Osteoblast (primary cell): ENCODE measurements around the gene TPD52L2. TPM values are rescaled to one million over a fixed set of nuclear protein-coding genes. Genes with fewer than 3 reads are reported as not detected.

Source experiments
- DNase-seq: peaks from one replicate; pipeline ENCODE4 v3.0.0; 2011; ENCODE audit warnings: low spot score, mixed read lengths; ENCODE audit not compliant: insufficient read length; ENCODE audit errors: missing footprints
- H2AFZ ChIP-seq: 2 replicates; pipeline ENCODE4 v1.6.0; 2011; ENCODE audit warnings: mild to moderate bottlenecking, low read length
- H3K27ac ChIP-seq: 2 replicates; pipeline ENCODE4 v1.5.1; 2011; ENCODE audit warnings: mild to moderate bottlenecking, low read depth, low read length, moderate library complexity
- H3K27me3 ChIP-seq: 2 replicates; pipeline ENCODE4 v1.6.0; 2012; ENCODE audit warnings: mild to moderate bottlenecking, control low read depth, inconsistent platforms, low read length, moderate library complexity; ENCODE audit not compliant: insufficient read depth
- H3K36me3 ChIP-seq: 2 replicates; pipeline ENCODE4 v1.5.1; 2011; ENCODE audit warnings: mild to moderate bottlenecking, low read length, control low read depth, moderate library complexity; ENCODE audit not compliant: insufficient read depth
- H3K4me1 ChIP-seq: 2 replicates; pipeline ENCODE4 v1.5.1; 2011; ENCODE audit warnings: mild to moderate bottlenecking, low read length, control low read depth, moderate library complexity; ENCODE audit not compliant: insufficient read depth
- H3K4me2 ChIP-seq: 2 replicates; pipeline ENCODE4 v1.6.0; 2011; ENCODE audit warnings: mild to moderate bottlenecking, low read length; ENCODE audit not compliant: insufficient read depth
- H3K4me3 ChIP-seq: fragments of 200-600 bp; sonication (generic); 3 replicates; pipeline ENCODE4 v1.5.1; 2012; ENCODE audit warnings: mild to moderate bottlenecking, low read length, inconsistent platforms; ENCODE audit not compliant: insufficient read depth
- H3K79me2 ChIP-seq: 2 replicates; pipeline ENCODE4 v1.6.0; 2012; ENCODE audit warnings: mild to moderate bottlenecking, low read length, control low read depth, inconsistent platforms; ENCODE audit not compliant: insufficient read depth
- H3K9me3 ChIP-seq: 2 replicates; pipeline ENCODE4 v1.5.1; 2011; ENCODE audit warnings: low read depth, low read length, control low read depth
- H4K20me1 ChIP-seq: 2 replicates; pipeline ENCODE4 v1.6.0; 2012; ENCODE audit warnings: mild to moderate bottlenecking, low read length, control low read depth; ENCODE audit not compliant: insufficient read depth
- total RNA-seq: library from RNA; depleted of rRNA; stranded (reverse); fragments of >200 nt; gene quantifications from 2 replicates; pipeline ENCODE4 v1.2.3, GENCODE V29; 2012
- TF ChIP-seq, protein P1 (sequence below): IDR thresholded peaks from 2 replicates; pipeline ENCODE4 v1.5.1; 2011; ENCODE audit warnings: mild to moderate bottlenecking, low read depth, low read length, moderate library complexity; ENCODE audit errors: extremely low read depth

The TPD52L2 gene
- total RNA-seq, 1 donor, result 115 TPM

DNA sequence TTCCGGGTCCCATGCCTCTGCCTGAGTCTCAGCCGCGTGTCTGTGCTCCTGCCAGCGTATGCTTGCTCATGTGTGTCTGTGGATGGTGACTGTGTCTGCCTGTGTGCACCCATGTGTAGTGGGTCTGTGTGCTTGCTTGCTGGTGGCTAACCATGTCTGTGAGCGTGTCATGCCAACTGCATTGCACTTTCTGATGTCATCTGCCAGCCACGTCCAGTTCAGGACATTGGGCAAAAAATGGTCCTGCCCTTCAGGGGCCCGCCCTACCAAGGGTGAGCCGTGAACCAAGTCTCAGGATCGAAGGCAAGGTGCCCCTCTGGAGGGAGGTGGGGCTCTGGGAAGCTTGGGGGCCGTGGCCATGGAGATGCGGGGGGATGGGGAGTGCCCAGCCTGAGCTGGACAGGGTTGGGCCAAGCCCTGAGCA, 24.7 kb upstream of the TPD52L2 start:
- Histone ChIP-seq H3K4me1 (no peaks in the 10 kb centered on the region), H3K27ac (no peak overlapping the region), H3K79me2 (no peaks in the 10 kb centered on the region), H3K36me3 (no peaks in the 10 kb centered on the region), H3K27me3 (peaks cover 5% of the 10 kb centered on the region), H3K4me2 (no peak overlapping the region), H4K20me1 (no peaks in the 10 kb centered on the region), H3K4me3 (no peak overlapping the region), H2AFZ (no peak overlapping the region), H3K9me3 (no peaks in the 10 kb centered on the region)
- DNase-seq, result no peak
- TF ChIP-seq, protein P1, sequence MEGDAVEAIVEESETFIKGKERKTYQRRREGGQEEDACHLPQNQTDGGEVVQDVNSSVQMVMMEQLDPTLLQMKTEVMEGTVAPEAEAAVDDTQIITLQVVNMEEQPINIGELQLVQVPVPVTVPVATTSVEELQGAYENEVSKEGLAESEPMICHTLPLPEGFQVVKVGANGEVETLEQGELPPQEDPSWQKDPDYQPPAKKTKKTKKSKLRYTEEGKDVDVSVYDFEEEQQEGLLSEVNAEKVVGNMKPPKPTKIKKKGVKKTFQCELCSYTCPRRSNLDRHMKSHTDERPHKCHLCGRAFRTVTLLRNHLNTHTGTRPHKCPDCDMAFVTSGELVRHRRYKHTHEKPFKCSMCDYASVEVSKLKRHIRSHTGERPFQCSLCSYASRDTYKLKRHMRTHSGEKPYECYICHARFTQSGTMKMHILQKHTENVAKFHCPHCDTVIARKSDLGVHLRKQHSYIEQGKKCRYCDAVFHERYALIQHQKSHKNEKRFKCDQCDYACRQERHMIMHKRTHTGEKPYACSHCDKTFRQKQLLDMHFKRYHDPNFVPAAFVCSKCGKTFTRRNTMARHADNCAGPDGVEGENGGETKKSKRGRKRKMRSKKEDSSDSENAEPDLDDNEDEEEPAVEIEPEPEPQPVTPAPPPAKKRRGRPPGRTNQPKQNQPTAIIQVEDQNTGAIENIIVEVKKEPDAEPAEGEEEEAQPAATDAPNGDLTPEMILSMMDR, result no peak

DNA sequence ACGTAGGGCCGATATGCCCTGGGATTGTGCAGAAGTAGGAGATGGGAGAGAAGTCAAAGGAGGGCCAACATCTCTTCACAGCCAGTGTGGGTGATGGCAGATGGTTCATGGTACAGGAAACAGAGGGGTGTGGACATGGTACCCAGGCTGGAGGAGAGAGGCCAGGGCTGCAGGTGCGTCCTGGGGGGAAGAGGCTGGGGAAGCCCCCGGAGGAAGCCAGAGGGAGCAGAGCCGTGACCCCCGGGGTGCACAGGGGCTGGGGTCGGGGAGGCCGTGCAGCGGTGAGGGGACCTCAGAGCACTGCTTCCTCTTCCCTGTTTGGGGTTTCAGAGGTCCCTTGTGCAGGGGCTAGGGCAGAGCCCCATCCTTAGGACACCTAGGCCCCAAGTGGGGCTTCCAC, 22.8 kb upstream of the TPD52L2 start:
- H4K20me1 ChIP-seq, result no peaks in the 10 kb centered on the region
- no peak overlapping the region for H3K4me3 ChIP-seq
- DNase-seq, result no peak
- no peak overlapping the region for H2AFZ ChIP-seq
- no peaks in the 10 kb centered on the region for H3K79me2 ChIP-seq
- H3K36me3 ChIP-seq, result no peaks in the 10 kb centered on the region
- H3K4me1 ChIP-seq, result peaks cover 3% of the 10 kb centered on the region
- no peak overlapping the region for H3K27ac ChIP-seq
- peaks cover 16% of the 10 kb centered on the region for H3K27me3 ChIP-seq
- no peaks in the 10 kb centered on the region for H3K9me3 ChIP-seq
- no peak overlapping the region for H3K4me2 ChIP-seq
- TF ChIP-seq, protein P1, result no peak

DNA sequence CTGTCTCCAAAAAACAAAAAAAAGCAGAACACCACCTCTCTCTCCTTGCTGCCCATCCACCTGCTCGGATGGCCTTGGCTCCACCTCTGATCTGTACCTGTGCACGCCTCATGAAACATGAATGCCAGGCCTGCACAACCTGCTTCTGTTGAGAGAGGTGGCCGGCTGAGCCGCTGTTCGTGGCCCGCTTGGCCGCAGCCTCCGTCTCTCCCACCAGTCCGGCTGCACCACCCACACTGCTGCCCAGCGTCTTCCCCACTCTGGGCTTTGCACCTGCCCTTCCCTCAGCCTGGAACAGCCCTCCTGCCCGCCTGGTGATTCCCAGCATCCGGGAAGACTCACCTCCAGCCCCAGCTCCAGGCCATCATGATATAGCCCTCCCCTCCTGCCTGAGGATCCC, 21.8 kb upstream of the TPD52L2 start:
- no peaks in the 10 kb centered on the region for H3K9me3 ChIP-seq
- no peaks in the 10 kb centered on the region for H3K36me3 ChIP-seq
- DNase-seq, result no peak
- H3K27ac ChIP-seq, result no peak overlapping the region
- no peak overlapping the region for H3K4me3 ChIP-seq
- no peaks in the 10 kb centered on the region for H4K20me1 ChIP-seq
- peaks cover 3% of the 10 kb centered on the region for H3K4me1 ChIP-seq
- TF ChIP-seq, protein P1, result no peak
- peaks cover 17% of the 10 kb centered on the region for H3K27me3 ChIP-seq
- no peak overlapping the region for H3K4me2 ChIP-seq
- H3K79me2 ChIP-seq, result no peaks in the 10 kb centered on the region
- H2AFZ ChIP-seq, result no peak overlapping the region

DNA sequence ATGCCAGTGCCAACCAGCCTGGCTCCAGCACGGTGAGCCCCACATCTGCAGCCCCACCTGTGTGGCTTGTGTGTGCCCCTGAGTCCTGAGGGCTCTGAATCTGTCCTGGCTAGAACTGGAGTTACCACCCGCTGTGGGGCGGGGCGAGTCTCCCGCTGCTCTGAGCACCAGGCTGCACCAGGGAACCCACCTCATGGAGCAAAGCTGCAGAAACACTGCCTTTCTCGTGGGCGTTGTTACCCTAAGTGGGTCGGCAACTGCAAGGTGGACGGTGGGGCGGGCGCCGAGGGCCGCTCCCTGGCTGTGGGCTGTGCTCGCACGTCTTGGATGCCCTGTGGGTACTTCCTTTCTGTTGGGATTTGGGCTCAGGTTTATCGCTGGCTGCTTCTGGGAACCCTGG, 21.3 kb upstream of the TPD52L2 start:
- TF ChIP-seq, protein P1, result no peak
- peaks cover 17% of the 10 kb centered on the region for H3K27me3 ChIP-seq

More for the DNA sequence above, 21.3 kb upstream of the TPD52L2 start:
- H3K36me3 ChIP-seq, result no peaks in the 10 kb centered on the region
- no peak overlapping the region for H3K4me3 ChIP-seq
- H3K79me2 ChIP-seq, result no peaks in the 10 kb centered on the region
- no peak overlapping the region for H3K4me2 ChIP-seq
- H2AFZ ChIP-seq, result no peak overlapping the region
- no peaks in the 10 kb centered on the region for H3K9me3 ChIP-seq
- no peaks in the 10 kb centered on the region for H4K20me1 ChIP-seq
- no peak overlapping the region for H3K27ac ChIP-seq
- DNase-seq, result no peak
- H3K4me1 ChIP-seq, result peaks cover 3% of the 10 kb centered on the region
